GM23338 (cell line): ENCODE measurements around the gene C16orf90. TPM values are rescaled to one million over a fixed set of nuclear protein-coding genes. Genes with fewer than 3 reads are reported as not detected.

Source experiments
- ATAC-seq: fragments of 200-7000 bp; cut with Tn5 transposase; 3 replicates; pipeline ENCODE4 v1.9.1; 2020
- DNase-seq: peaks from one replicate; pipeline ENCODE4 v3.0.0-alpha.2; 2015; ENCODE audit warnings: low spot score
- H2AFZ ChIP-seq: fragments of 200-600 bp; sonication (generic); 2 replicates; pipeline ENCODE4 v1.8.0; 2016; ENCODE audit warnings: antibody characterized with exemption, mild to moderate bottlenecking, moderate library complexity
- H3F3A ChIP-seq: fragments of 200-600 bp; sonication (generic); replicated peaks from 2 replicates; pipeline ENCODE4 v1.8.0; 2017; ENCODE audit warnings: antibody characterized with exemption, mixed run types, low read depth
- H3K27ac ChIP-seq: fragments of 200-600 bp; sonication (generic); 2 replicates; pipeline ENCODE4 v1.6.1; 2016; ENCODE audit warnings: low read depth
- H3K27me3 ChIP-seq: fragments of 200-600 bp; sonication (generic); 2 replicates; pipeline ENCODE4 v1.8.0; 2016; ENCODE audit warnings: mild to moderate bottlenecking, mixed run types, moderate library complexity; ENCODE audit not compliant: insufficient read depth
- H3K36me3 ChIP-seq: fragments of 200-600 bp; sonication (generic); 2 replicates; pipeline ENCODE4 v1.8.0; 2016; ENCODE audit warnings: mild to moderate bottlenecking; ENCODE audit not compliant: insufficient read depth
- H3K4me1 ChIP-seq: fragments of 200-600 bp; sonication (generic); 2 replicates; pipeline ENCODE4 v1.8.0; 2016; ENCODE audit warnings: mild to moderate bottlenecking, moderate library complexity; ENCODE audit not compliant: insufficient read depth
- H3K4me2 ChIP-seq: fragments of 200-600 bp; sonication (generic); 2 replicates; pipeline ENCODE4 v1.7.1; 2017; ENCODE audit warnings: mixed run types
- H3K4me3 ChIP-seq: fragments of 200-600 bp; sonication (generic); 2 replicates; pipeline ENCODE4 v1.6.1; 2016; ENCODE audit warnings: mixed run types
- H3K79me2 ChIP-seq: fragments of 200-600 bp; sonication (generic); replicated peaks from 2 replicates; pipeline ENCODE4 v1.8.0; 2017; ENCODE audit warnings: mild to moderate bottlenecking; ENCODE audit not compliant: insufficient read depth
- H3K9me2 ChIP-seq: fragments of 200-600 bp; sonication (generic); 2 replicates; pipeline ENCODE4 v1.8.0; 2017; ENCODE audit not compliant: insufficient read depth
- H4K20me1 ChIP-seq: fragments of 200-600 bp; sonication (generic); replicated peaks from 2 replicates; pipeline ENCODE4 v1.8.0; 2017; ENCODE audit warnings: mild to moderate bottlenecking; ENCODE audit not compliant: insufficient read depth
- H3K27ac Mint-ChIP-seq: 2 replicates; pipeline ENCODE4 v1.8.0; 2020; ENCODE audit warnings: inconsistent platforms, mild to moderate bottlenecking, moderate library complexity, mixed read lengths
- H3K27me3 Mint-ChIP-seq: 3 replicates; pipeline ENCODE4 v1.8.0; 2022; ENCODE audit warnings: low read depth, mild to moderate bottlenecking, moderate library complexity, mixed read lengths, inconsistent platforms; ENCODE audit not compliant: insufficient read depth, poor library complexity
- H3K36me3 Mint-ChIP-seq: 3 replicates; pipeline ENCODE4 v1.8.0; 2021; ENCODE audit warnings: low read depth, mild to moderate bottlenecking, inconsistent platforms, moderate library complexity, mixed read lengths
- H3K4me1 Mint-ChIP-seq: 3 replicates; pipeline ENCODE4 v1.8.0; 2020; ENCODE audit warnings: mild to moderate bottlenecking, inconsistent platforms, mixed read lengths
- H3K4me3 Mint-ChIP-seq: 3 replicates; pipeline ENCODE4 v1.8.0; 2021; ENCODE audit warnings: moderate library complexity, mild to moderate bottlenecking, inconsistent platforms, mixed read lengths
- H3K9me3 Mint-ChIP-seq: 3 replicates; pipeline ENCODE4 v1.8.0; 2020; ENCODE audit warnings: moderate library complexity, mild to moderate bottlenecking, inconsistent platforms, mixed read lengths
- CREB1 ChIP-seq: fragments of 250-450 bp; sonication (Bioruptor Pico); IDR thresholded peaks from 2 replicates; pipeline ENCODE4 v1.5.0; 2020; ENCODE audit warnings: low read depth, mild to moderate bottlenecking, moderate library complexity
- EZH2 ChIP-seq: fragments of 200-600 bp; sonication (generic); IDR thresholded peaks from one replicate; pipeline ENCODE4 v1.8.0; 2017; ENCODE audit warnings: antibody characterized with exemption, mild to moderate bottlenecking, low read depth; ENCODE audit not compliant: unreplicated experiment
- EZH2phosphoT487 ChIP-seq: fragments of 200-600 bp; sonication (generic); IDR thresholded peaks from one replicate; pipeline ENCODE4 v1.8.1; 2018; ENCODE audit warnings: antibody characterized with exemption; ENCODE audit not compliant: unreplicated experiment
- JUNB ChIP-seq: IDR thresholded peaks from one replicate; pipeline ENCODE4 v1.6.1; 2016; ENCODE audit warnings: antibody characterized with exemption; ENCODE audit not compliant: unreplicated experiment
- NANOG ChIP-seq: IDR thresholded peaks from 2 replicates; pipeline ENCODE4 v1.6.1; 2016; ENCODE audit warnings: antibody characterized with exemption, borderline replicate concordance
- POLR2AphosphoS5 ChIP-seq: IDR thresholded peaks from 2 replicates; pipeline ENCODE4 v1.6.1; 2016; ENCODE audit warnings: antibody characterized with exemption, low read depth
- STAT1 ChIP-seq: IDR thresholded peaks from one replicate; pipeline ENCODE4 v1.6.1; 2016; ENCODE audit warnings: antibody characterized with exemption; ENCODE audit not compliant: unreplicated experiment
- ZNF114 ChIP-seq: fragments of 250-450 bp; sonication (Bioruptor Pico); IDR thresholded peaks from 2 replicates; pipeline ENCODE4 v1.5.0; 2020; ENCODE audit warnings: mild to moderate bottlenecking, moderate library complexity
- ZNF331 ChIP-seq: fragments of 250-450 bp; sonication (Bioruptor Pico); IDR thresholded peaks from 2 replicates; pipeline ENCODE4 v1.5.0; 2020; ENCODE audit warnings: low read depth, mild to moderate bottlenecking, moderate library complexity
- polyA plus RNA-seq: library from polyadenylated mRNA; unstranded; fragments of >200 nt; fragmentation: Nextera tagmentation; extraction: Ambion mirVana; gene quantifications from 2 replicates; pipeline ENCODE4 v1.2.1, GENCODE V29; 2016
- total RNA-seq: library from RNA; depleted of rRNA; stranded (reverse); fragments of >200 nt; shearing (Covaris generic); gene quantifications from 2 replicates; pipeline ENCODE4 v1.2.3, GENCODE V29; 2014
- TF ChIP-seq, protein P1 (sequence below): IDR thresholded peaks from one replicate; pipeline ENCODE4 v1.6.1; 2018; ENCODE audit warnings: antibody characterized with exemption; ENCODE audit not compliant: unreplicated experiment
- TF ChIP-seq, protein P2 (sequence below): fragments of 250-450 bp; sonication (Bioruptor Pico); IDR thresholded peaks from 2 replicates; pipeline ENCODE4 v1.5.0; 2020; ENCODE audit warnings: mild to moderate bottlenecking, moderate library complexity
- TF ChIP-seq, protein P3 (sequence below), 2 experiments: fragments of 200-600 bp in 1 of 2; sonication (generic) in 1 of 2; conservative IDR thresholded peaks; 2 replicates each; pipeline versions ENCODE4 v1.5.1 to v1.6.1; 2016 to 2017; ENCODE audit warnings: antibody characterized with exemption in 2 of 2, low read depth in 2 of 2, mild to moderate bottlenecking in 2 of 2, moderate library complexity in 1 of 2
- TF ChIP-seq, protein P4 (sequence below): IDR thresholded peaks from 2 replicates; pipeline ENCODE4 v1.6.1; 2016; ENCODE audit warnings: antibody characterized with exemption

Gene C16orf90
- total and polyA plus RNA-seq, 2 experiments from 2014 or later = not detected

- Mint-ChIP-seq H3K36me3 (peaks cover 25% of the 10 kb centered on the region), H3K4me1 (peaks cover 63% of the 10 kb centered on the region), H3K27ac (no peak overlapping the region; the same call in 1 of the 2 replicates), H3K27me3 (peaks cover 14% of the 10 kb centered on the region), H3K4me3 (no peak overlapping the region), H3K9me3 (no peaks in the 10 kb centered on the region; the same call in 1 of the 3 replicates)
- Histone ChIP-seq H3K4me3 (no peak overlapping the region), H3K27ac (no peak overlapping the region), H3K36me3 (no peaks in the 10 kb centered on the region), H3K4me2 (no peak overlapping the region), H3K79me2 (peaks cover 96% of the 10 kb centered on the region), H3K4me1 (peaks cover 36% of the 10 kb centered on the region), H2AFZ (no peak overlapping the region), H3K9me2 (no peaks in the 10 kb centered on the region), H3K27me3 (no peaks in the 10 kb centered on the region), H4K20me1 (peaks cover 26% of the 10 kb centered on the region), H3F3A (no peaks in the 10 kb centered on the region; the same call in 1 of the 2 replicates)
- DNase-seq (no peak), ATAC-seq (no peak)
- TF ChIP-seq ZNF114 (CRISPR knock-in tag) = no peak
- no peak for TF ChIP-seq CREB1 (CRISPR knock-in tag)
- TF ChIP-seq EZH2phosphoT487 = no peak
- TF ChIP-seq, protein P1, sequence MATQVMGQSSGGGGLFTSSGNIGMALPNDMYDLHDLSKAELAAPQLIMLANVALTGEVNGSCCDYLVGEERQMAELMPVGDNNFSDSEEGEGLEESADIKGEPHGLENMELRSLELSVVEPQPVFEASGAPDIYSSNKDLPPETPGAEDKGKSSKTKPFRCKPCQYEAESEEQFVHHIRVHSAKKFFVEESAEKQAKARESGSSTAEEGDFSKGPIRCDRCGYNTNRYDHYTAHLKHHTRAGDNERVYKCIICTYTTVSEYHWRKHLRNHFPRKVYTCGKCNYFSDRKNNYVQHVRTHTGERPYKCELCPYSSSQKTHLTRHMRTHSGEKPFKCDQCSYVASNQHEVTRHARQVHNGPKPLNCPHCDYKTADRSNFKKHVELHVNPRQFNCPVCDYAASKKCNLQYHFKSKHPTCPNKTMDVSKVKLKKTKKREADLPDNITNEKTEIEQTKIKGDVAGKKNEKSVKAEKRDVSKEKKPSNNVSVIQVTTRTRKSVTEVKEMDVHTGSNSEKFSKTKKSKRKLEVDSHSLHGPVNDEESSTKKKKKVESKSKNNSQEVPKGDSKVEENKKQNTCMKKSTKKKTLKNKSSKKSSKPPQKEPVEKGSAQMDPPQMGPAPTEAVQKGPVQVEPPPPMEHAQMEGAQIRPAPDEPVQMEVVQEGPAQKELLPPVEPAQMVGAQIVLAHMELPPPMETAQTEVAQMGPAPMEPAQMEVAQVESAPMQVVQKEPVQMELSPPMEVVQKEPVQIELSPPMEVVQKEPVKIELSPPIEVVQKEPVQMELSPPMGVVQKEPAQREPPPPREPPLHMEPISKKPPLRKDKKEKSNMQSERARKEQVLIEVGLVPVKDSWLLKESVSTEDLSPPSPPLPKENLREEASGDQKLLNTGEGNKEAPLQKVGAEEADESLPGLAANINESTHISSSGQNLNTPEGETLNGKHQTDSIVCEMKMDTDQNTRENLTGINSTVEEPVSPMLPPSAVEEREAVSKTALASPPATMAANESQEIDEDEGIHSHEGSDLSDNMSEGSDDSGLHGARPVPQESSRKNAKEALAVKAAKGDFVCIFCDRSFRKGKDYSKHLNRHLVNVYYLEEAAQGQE = no peak
- TF ChIP-seq, protein P2, sequence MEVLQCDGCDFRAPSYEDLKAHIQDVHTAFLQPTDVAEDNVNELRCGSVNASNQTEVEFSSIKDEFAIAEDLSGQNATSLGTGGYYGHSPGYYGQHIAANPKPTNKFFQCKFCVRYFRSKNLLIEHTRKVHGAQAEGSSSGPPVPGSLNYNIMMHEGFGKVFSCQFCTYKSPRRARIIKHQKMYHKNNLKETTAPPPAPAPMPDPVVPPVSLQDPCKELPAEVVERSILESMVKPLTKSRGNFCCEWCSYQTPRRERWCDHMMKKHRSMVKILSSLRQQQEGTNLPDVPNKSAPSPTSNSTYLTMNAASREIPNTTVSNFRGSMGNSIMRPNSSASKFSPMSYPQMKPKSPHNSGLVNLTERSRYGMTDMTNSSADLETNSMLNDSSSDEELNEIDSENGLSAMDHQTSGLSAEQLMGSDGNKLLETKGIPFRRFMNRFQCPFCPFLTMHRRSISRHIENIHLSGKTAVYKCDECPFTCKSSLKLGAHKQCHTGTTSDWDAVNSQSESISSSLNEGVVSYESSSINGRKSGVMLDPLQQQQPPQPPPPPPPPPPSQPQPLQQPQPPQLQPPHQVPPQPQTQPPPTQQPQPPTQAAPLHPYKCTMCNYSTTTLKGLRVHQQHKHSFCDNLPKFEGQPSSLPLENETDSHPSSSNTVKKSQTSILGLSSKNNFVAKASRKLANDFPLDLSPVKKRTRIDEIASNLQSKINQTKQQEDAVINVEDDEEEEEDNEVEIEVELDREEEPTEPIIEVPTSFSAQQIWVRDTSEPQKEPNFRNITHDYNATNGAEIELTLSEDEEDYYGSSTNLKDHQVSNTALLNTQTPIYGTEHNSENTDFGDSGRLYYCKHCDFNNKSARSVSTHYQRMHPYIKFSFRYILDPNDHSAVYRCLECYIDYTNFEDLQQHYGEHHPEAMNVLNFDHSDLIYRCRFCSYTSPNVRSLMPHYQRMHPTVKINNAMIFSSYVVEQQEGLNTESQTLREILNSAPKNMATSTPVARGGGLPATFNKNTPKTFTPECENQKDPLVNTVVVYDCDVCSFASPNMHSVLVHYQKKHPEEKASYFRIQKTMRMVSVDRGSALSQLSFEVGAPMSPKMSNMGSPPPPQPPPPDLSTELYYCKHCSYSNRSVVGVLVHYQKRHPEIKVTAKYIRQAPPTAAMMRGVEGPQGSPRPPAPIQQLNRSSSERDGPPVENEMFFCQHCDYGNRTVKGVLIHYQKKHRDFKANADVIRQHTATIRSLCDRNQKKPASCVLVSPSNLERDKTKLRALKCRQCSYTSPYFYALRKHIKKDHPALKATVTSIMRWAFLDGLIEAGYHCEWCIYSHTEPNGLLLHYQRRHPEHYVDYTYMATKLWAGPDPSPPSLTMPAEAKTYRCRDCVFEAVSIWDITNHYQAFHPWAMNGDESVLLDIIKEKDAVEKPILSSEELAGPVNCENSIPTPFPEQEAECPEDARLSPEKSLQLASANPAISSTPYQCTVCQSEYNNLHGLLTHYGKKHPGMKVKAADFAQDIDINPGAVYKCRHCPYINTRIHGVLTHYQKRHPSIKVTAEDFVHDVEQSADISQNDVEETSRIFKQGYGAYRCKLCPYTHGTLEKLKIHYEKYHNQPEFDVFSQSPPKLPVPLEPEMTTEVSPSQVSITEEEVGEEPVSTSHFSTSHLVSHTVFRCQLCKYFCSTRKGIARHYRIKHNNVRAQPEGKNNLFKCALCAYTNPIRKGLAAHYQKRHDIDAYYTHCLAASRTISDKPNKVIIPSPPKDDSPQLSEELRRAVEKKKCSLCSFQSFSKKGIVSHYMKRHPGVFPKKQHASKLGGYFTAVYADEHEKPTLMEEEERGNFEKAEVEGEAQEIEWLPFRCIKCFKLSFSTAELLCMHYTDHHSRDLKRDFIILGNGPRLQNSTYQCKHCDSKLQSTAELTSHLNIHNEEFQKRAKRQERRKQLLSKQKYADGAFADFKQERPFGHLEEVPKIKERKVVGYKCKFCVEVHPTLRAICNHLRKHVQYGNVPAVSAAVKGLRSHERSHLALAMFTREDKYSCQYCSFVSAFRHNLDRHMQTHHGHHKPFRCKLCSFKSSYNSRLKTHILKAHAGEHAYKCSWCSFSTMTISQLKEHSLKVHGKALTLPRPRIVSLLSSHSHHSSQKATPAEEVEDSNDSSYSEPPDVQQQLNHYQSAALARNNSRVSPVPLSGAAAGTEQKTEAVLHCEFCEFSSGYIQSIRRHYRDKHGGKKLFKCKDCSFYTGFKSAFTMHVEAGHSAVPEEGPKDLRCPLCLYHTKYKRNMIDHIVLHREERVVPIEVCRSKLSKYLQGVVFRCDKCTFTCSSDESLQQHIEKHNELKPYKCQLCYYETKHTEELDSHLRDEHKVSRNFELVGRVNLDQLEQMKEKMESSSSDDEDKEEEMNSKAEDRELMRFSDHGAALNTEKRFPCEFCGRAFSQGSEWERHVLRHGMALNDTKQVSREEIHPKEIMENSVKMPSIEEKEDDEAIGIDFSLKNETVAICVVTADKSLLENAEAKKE (CRISPR knock-in tag) = no peak
- no peak for TF ChIP-seq POLR2AphosphoS5
- TF ChIP-seq JUNB = no peak
- TF ChIP-seq ZNF331 (CRISPR knock-in tag) = no peak
- TF ChIP-seq NANOG = no peak
- TF ChIP-seq, protein P3, sequence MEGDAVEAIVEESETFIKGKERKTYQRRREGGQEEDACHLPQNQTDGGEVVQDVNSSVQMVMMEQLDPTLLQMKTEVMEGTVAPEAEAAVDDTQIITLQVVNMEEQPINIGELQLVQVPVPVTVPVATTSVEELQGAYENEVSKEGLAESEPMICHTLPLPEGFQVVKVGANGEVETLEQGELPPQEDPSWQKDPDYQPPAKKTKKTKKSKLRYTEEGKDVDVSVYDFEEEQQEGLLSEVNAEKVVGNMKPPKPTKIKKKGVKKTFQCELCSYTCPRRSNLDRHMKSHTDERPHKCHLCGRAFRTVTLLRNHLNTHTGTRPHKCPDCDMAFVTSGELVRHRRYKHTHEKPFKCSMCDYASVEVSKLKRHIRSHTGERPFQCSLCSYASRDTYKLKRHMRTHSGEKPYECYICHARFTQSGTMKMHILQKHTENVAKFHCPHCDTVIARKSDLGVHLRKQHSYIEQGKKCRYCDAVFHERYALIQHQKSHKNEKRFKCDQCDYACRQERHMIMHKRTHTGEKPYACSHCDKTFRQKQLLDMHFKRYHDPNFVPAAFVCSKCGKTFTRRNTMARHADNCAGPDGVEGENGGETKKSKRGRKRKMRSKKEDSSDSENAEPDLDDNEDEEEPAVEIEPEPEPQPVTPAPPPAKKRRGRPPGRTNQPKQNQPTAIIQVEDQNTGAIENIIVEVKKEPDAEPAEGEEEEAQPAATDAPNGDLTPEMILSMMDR (conservative IDR thresholded peaks at IDR 0.05; ENCODE audit: low read depth in 2 of 2) = no peak
- TF ChIP-seq EZH2 = no peak
- TF ChIP-seq STAT1 = no peak
- TF ChIP-seq, protein P4, sequence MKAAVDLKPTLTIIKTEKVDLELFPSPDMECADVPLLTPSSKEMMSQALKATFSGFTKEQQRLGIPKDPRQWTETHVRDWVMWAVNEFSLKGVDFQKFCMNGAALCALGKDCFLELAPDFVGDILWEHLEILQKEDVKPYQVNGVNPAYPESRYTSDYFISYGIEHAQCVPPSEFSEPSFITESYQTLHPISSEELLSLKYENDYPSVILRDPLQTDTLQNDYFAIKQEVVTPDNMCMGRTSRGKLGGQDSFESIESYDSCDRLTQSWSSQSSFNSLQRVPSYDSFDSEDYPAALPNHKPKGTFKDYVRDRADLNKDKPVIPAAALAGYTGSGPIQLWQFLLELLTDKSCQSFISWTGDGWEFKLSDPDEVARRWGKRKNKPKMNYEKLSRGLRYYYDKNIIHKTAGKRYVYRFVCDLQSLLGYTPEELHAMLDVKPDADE = no peak
Measured at GRCh38 chr16:3465911-3466584, 29.2 kb downstream of the C16orf90 start.
